Right renal pelvis (tissue), 4 donors: ENCODE results near the gene DAZAP2. TPM values are rescaled to one million over a fixed set of nuclear protein-coding genes. Genes with fewer than 3 reads are reported as not detected.
"Not testable (repeated sequence)": the region's sequence is repeated elsewhere in the genome, so short reads cannot be mapped to it uniquely, and the experiment has no call there.

Experiments
- DNase-seq, 4 donors: peaks; one replicate each; pipeline ENCODE4 v3.0.0-alpha.2; 2013; ENCODE audit warnings: low read depth in 4 of 4, low spot score in 3 of 4, missing footprints in 1 of 4
- polyA plus RNA-seq, 4 donors: library from polyadenylated mRNA; unstranded; fragments of 120-200 nt; gene quantifications; one replicate each; pipeline ENCODE4 v1.2.1, GENCODE V29; 2013; ENCODE audit not compliant: insufficient read length in 4 of 4

The DAZAP2 gene
- polyA plus RNA-seq, 4 donors: 284 to 334 (median 311) TPM

- no peak for DNase-seq
Observed at GRCh38 chr12:51216642-51217041, 22.0 kb upstream of the DAZAP2 start.

DNA sequence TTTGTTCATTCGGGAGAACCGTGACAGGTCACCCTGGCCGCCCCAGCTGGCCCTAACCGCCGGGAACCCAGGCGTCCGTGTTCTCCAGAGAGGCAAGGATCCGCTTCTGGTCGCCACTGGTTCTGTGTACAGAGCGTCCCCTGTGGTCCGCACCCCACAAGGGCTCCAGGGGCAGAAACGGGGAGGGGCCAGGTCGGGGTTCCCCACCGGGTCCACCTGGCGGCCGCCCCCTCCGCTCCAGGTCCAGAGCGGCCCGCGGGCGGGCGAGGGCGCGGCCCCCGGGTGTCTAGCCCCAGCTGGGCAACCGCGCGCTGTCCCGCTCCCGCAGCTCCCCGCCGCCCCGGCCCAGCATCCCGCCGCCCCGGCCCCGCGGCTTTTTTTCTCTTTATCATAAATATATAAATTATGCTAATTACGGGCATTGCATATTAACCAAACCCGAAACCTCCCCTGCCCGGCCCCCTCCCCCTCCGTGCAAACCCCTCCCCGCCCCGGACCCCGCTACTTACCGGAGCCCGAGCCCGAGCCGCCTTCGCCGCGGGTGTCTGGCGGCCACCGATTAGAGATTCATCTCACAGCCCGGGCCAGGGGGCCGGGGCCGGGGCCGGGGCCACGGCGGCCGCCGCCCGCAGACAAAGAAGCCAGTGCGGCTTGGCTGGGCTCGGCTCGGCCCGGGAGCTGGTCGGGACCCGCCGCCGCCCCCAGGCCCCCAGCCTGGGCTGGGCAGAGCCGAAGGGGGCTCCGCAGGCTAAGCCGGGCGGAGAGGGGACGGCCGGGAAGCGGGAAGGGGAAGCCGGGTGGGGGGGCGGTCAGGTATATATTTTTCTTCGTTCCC lies 21.3 kb upstream of the DAZAP2 start:
- peak in 2 of 4 donors; percentile 28 to 36 for DNase-seq

- DNase-seq: peak; percentile 74 to 86 (median 85)
Observed at GRCh38 chr12:51217968-51218606, 20.5 kb upstream of the DAZAP2 start, which contains the start of gene POU6F1. POU6F1 (minus strand) TSS chr12:51218062; CDS start chr12:51206836, 11,226 bp downstream.

DNA sequence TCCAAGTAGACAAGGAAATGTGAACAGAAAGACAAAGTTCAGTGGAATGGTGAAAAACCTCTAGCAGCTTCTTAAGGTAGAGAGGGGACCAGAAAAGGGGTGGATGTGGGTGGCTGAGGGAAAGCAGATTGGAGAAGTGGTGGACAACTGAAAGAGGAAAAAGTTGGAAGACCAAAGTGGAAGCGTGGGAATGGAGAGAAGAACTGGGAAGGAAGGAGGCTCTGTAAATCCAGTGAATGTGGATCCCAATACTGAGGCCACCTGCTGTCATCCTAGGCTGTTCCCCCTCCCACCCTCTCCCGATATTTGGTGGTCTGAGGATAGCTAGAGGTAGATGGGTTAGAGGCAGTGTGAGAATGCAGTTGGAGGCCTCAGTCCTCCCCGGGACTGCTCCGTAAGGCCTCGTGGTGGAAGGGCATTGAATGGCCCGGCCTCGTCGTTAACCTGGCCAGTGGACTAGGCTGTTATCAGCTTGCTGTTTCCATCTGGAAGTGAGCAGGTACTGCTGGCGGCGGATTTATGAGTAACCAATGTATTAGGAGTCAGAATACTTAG lies 19.9 kb upstream of the DAZAP2 start:
- no peak for DNase-seq

GRCh38 chr12:51219322-51219721 lies 19.3 kb upstream of the DAZAP2 start:
- DNase-seq: no peak

- not testable (repeated sequence) for DNase-seq
Observed at GRCh38 chr12:51219857-51220256, 18.8 kb upstream of the DAZAP2 start.

- DNase-seq: no peak
Observed at GRCh38 chr12:51222461-51222860, 16.2 kb upstream of the DAZAP2 start.

- no peak for DNase-seq
Observed at GRCh38 chr12:51224625-51225024, 14.0 kb upstream of the DAZAP2 start.

DNA sequence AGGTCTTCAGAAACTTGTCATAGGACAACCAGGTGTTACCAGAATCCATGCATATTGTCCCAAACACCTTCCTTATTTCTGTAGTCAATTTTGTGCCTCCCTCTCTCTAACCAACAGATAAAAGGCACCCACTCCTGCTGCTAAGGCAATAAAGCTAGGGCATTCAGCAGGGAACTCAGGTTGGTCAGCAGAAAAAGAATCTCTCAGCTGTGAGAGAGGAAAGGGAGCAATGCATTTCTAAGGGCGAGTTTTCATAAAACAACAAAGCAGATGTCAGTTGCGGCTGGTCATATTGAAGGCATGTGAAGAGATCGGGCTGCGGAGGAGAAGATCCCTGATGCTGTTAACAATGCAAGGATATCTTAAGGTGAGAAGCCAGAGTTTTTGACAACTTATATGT lies 13.4 kb upstream of the DAZAP2 start:
- no peak for DNase-seq

DNA sequence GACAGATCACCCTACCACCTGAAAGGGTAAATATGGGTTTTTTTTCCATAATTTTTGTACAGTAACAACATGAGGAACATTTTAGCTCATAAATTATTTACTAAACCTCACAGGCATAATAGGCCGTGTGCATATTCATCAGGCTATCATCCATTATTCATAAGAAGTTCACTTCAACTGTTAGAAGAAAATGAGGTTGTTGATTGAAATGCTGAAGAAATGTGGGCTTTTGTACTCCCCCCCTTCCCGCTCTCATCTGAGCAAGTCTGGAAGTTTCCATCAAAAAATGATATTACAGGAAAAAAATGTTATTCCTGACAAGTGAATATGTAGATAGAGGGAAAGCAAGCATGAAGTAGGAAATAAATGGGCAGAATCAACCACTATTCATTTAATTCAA lies 12.9 kb upstream of the DAZAP2 start:
- no peak for DNase-seq

- DNase-seq: not testable (repeated sequence)
Observed at GRCh38 chr12:51227112-51227511, 11.5 kb upstream of the DAZAP2 start.

DNA sequence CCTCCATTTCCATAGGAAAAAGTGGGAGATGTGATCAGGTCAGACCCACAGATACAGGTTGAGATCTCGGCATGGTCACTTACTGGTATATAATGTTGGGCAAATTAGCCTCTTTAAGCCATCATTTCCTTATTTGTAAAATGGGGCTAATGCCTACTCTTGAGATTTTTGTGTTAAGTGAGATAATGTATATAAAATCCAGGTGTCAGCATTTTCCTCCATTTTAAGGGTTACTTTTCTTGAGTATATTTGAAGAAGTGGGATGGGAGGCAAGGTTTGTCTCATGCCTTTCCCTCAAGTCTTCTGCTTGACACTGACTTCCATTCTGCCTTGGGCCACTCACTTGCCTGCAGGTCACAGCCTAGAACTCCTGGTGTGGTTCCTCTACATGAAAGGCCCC lies 10.7 kb upstream of the DAZAP2 start:
- DNase-seq: no peak

- DNase-seq: no peak
Observed at GRCh38 chr12:51229116-51229809, 9.4 kb upstream of the DAZAP2 start.

GRCh38 chr12:51232642-51233041 lies 6.0 kb upstream of the DAZAP2 start:
- no peak for DNase-seq

- no peak for DNase-seq
Observed at GRCh38 chr12:51234530-51234929, 4.1 kb upstream of the DAZAP2 start.

DNA sequence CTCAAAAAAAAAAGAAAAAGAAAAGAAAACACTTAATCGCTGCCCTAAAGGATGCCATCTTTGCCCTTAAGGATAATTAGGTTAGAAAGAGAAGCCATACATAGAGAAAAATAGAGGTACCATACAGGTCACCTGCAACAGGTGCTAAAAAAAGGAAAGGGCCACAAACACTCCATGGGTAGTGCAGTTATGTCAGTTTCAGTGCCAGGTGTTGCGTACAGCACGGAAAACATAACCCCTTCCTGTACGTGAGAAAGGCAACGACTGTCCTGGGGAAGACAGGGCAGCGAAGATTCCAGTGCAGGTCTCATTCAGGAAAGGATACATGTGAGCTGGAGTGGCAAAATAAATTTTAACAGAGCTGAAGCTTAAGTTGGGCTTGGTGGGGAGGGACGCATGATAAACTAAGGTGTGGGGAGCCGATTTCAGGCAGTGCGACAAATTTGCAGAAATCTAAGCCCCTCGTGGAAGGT lies 553 bp upstream of the DAZAP2 start:
- no peak for DNase-seq

DNA sequence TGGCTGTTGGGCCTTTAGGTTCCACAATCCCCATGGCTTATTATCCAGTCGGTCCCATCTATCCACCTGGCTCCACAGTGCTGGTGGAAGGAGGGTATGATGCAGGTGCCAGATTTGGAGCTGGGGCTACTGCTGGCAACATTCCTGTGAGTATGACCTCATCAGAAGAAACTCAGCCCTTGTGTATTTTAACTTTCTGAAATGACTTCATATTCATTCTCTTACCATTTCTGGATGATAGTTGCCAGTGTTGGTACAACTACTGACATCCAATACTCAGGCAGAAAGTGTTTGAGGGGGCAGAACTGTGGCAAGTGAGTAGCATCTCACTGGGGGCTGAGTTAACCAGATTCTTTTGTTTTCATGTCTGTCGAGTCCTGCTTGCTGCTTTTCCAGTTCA lies 2.3 kb downstream of the DAZAP2 start:
- no peak for DNase-seq

- no peak for DNase-seq
Observed at GRCh38 chr12:51242120-51242519, 3.5 kb downstream of the DAZAP2 start.

- no peak for DNase-seq
Observed at GRCh38 chr12:51242876-51243275, 4.2 kb downstream of the DAZAP2 start.

GRCh38 chr12:51244269-51244668 lies 5.6 kb downstream of the DAZAP2 start:
- DNase-seq: no peak
